B cell (primary cell): Measurements from ENCODE around the gene PPBP. TPM values are rescaled to one million over a fixed set of nuclear protein-coding genes. Genes with fewer than 3 reads are reported as not detected.

ENCODE experiments used
- ATAC-seq: fragments of 200-7000 bp; cut with Tn5 transposase; one replicate; pipeline ENCODE4 v1.10.0; 2021; ENCODE audit warnings: low read depth, mild to moderate bottlenecking, moderate number of reproducible peaks, moderate library complexity
- CTCF ChIA-PET: fragments of 350-600 bp; sonication (Branson Sonifier 250); formaldehyde crosslinking; loops from one replicate; lab custom pipeline; 2021; ENCODE audit warnings: antibody characterized with exemption, inconsistent platforms; lab: Charles Lee
- POLR2A ChIA-PET: fragments of 350-600 bp; sonication (Branson Sonifier 250); formaldehyde crosslinking; loops from one replicate; lab custom pipeline; 2021; ENCODE audit warnings: antibody characterized with exemption; lab: Charles Lee
- DNase-seq: peaks from one replicate; pipeline ENCODE4 v3.0.0; 2013
- H2AFZ ChIP-seq: 2 replicates; pipeline ENCODE4 v1.6.1; 2012; ENCODE audit warnings: mild to moderate bottlenecking, low read depth, low read length; ENCODE audit not compliant: insufficient read depth, poor library complexity, severe bottlenecking
- H3K27ac ChIP-seq, 2 donors: 1 replicate in 1 of 2; 2 replicates in 1 of 2; pipeline ENCODE4 v1.5.1; 2012 to 2013; ENCODE audit warnings: low read length in 2 of 2, mild to moderate bottlenecking in 2 of 2, moderate library complexity in 1 of 2
- H3K27me3 ChIP-seq, 4 experiments: fragments of 200-600 bp in 1 of 4; sonication (generic) in 1 of 4; replicated peaks in 1 of 4; 1 replicate in 2 of 4; 2 replicates in 2 of 4; pipeline versions ENCODE4 v1.6.1 to v1.7.0; 2013 to 2016; ENCODE audit warnings: low read length in 3 of 4, mild to moderate bottlenecking in 2 of 4, mixed read lengths in 1 of 4, moderate library complexity in 1 of 4; ENCODE audit not compliant: insufficient read depth in 4 of 4, control insufficient read depth in 3 of 4; ENCODE audit errors: control extremely low read depth in 1 of 4
- H3K36me3 ChIP-seq, 2 experiments: replicated peaks in 1 of 2; 1 replicate in 1 of 2; 2 replicates in 1 of 2; pipeline versions ENCODE4 v1.6.1 to v1.7.1; 2013; ENCODE audit warnings: low read length in 1 of 2; ENCODE audit not compliant: insufficient read depth in 2 of 2, control insufficient read depth in 1 of 2; ENCODE audit errors: control extremely low read depth in 1 of 2, extremely low read depth in 1 of 2
- H3K4me1 ChIP-seq, 2 donors: fragments of 200-600 bp in 1 of 2; sonication (generic) in 1 of 2; 1 replicate in 1 of 2; 2 replicates in 1 of 2; pipeline versions ENCODE4 v1.5.1 to v1.6.1; 2013 to 2017; ENCODE audit warnings: low read length in 2 of 2; ENCODE audit not compliant: control insufficient read depth in 2 of 2, insufficient read depth in 2 of 2
- H3K4me2 ChIP-seq: replicated peaks from 2 replicates; pipeline ENCODE3; 2012; ENCODE audit warnings: mild to moderate bottlenecking, low read depth, low read length; ENCODE audit not compliant: poor library complexity, severe bottlenecking
- H3K4me3 ChIP-seq, 5 experiments: fragments of 200-600 bp in 1 of 5; sonication (generic) in 1 of 5; 1 replicate in 3 of 5; 2 replicates in 2 of 5; pipeline versions ENCODE4 v1.5.1 to v1.7.0; 2011 to 2016; ENCODE audit warnings: low read length in 4 of 5, mild to moderate bottlenecking in 4 of 5, low read depth in 2 of 5, control low read depth in 1 of 5, moderate library complexity in 1 of 5; ENCODE audit not compliant: insufficient read depth in 1 of 5; ENCODE audit errors: control extremely low read depth in 1 of 5, extremely low read depth in 1 of 5
- H3K79me2 ChIP-seq: fragments of 200-600 bp; sonication (generic); one replicate; pipeline ENCODE4 v1.6.0; 2016; ENCODE audit warnings: low read length; ENCODE audit not compliant: control insufficient read depth, insufficient read depth
- H3K9ac ChIP-seq: fragments of 200-600 bp; sonication (generic); 2 replicates; pipeline ENCODE4 v1.6.1; 2017; ENCODE audit warnings: mild to moderate bottlenecking, low read length, moderate library complexity
- H3K9me3 ChIP-seq, 3 donors: one replicate each; pipeline versions ENCODE4 v1.6.1 to v1.7.1; 2013; ENCODE audit warnings: low read length in 2 of 3; ENCODE audit not compliant: control insufficient read depth in 2 of 3, insufficient read depth in 1 of 3; ENCODE audit errors: control extremely low read depth in 1 of 3
- H4K20me1 ChIP-seq: 2 replicates; pipeline ENCODE4 v1.6.0; 2012; ENCODE audit warnings: mild to moderate bottlenecking, low read length; ENCODE audit not compliant: insufficient read depth, control insufficient read depth, poor library complexity, severe bottlenecking
- H3K27ac Mint-ChIP-seq: one replicate; pipeline ENCODE4 v1.8.0; 2021; ENCODE audit warnings: mixed read lengths
- H3K27me3 Mint-ChIP-seq: one replicate; pipeline ENCODE4 v1.8.0; 2021; ENCODE audit warnings: mixed read lengths
- H3K4me1 Mint-ChIP-seq: one replicate; pipeline ENCODE4 v1.8.0; 2021; ENCODE audit warnings: mixed read lengths
- H3K4me3 Mint-ChIP-seq: one replicate; pipeline ENCODE4 v1.8.0; 2021; ENCODE audit warnings: mixed read lengths
- H3K9me3 Mint-ChIP-seq: one replicate; pipeline ENCODE4 v1.8.0; 2022; ENCODE audit warnings: mixed read lengths; ENCODE audit not compliant: insufficient read depth
- EZH2 ChIP-seq: IDR thresholded peaks from 2 replicates; pipeline ENCODE4 v1.6.1; 2012; ENCODE audit warnings: borderline replicate concordance, low read depth, mild to moderate bottlenecking, moderate library complexity, low read length; ENCODE audit not compliant: insufficient read depth, poor library complexity, severe bottlenecking
- WGBS: methylation state at CpG from one replicate; pipeline ENCODE4 v1.1.5; 2013; ENCODE audit warnings: missing lambda C conversion rate; ENCODE audit not compliant: insufficient coverage; 5-methylcytosine and 5-hydroxymethylcytosine counted together
- intact Hi-C: fragments of 100-400 bp; cut with micrococcal nuclease; formaldehyde crosslinking; loops from one replicate; pipeline ENCODE4 v1.10.0; 2022
- polyA plus RNA-seq: library from polyadenylated mRNA; depleted of rRNA; stranded (reverse); fragments of >200 nt; gene quantifications from 2 replicates; pipeline ENCODE4 v1.2.3, GENCODE V29; 2012
- total RNA-seq, 2 donors: library from RNA; stranded (reverse); fragments of 120-200 nt in 1 of 2; gene quantifications; 1 replicate in 1 of 2; 2 replicates in 1 of 2; pipeline versions ENCODE4 v1.2.3 to v1.2.4, GENCODE V29; 2013 to 2022
- TF ChIP-seq, protein P1 (sequence below): fragments of 200-600 bp; IDR thresholded peaks from one replicate; pipeline ENCODE4 v1.8.0; 2022; ENCODE audit warnings: antibody characterized with exemption, mild to moderate bottlenecking

The PPBP gene
- total and polyA plus RNA-seq, 2 donors (not counting 1 experiment from before 2014, with no cell fraction given), result 0.42 to 0.43 TPM

GRCh38 chr4:74013264-74013663, 25.3 kb upstream of the PPBP start:
- Mint-ChIP-seq H3K27me3 (peaks cover 5% of the 10 kb centered on the region), H3K9me3 (no peaks in the 10 kb centered on the region), H3K27ac (no peak overlapping the region), H3K4me3 (no peak overlapping the region), H3K4me1 (no peaks in the 10 kb centered on the region)
- Histone ChIP-seq H3K9ac (no peak overlapping the region), H3K4me2 (no peak overlapping the region), H3K27ac (no peak overlapping the region), H2AFZ (no peak overlapping the region), H3K79me2 (no peaks in the 10 kb centered on the region), H3K4me3 (no peak overlapping the region), H3K4me1 (no peaks in the 10 kb centered on the region), H3K27me3 (no peaks in the 10 kb centered on the region), H4K20me1 (no peaks in the 10 kb centered on the region), H3K36me3 (no peaks in the 10 kb centered on the region), H3K9me3 (no peaks in the 10 kb centered on the region)
- TF ChIP-seq, protein P1, sequence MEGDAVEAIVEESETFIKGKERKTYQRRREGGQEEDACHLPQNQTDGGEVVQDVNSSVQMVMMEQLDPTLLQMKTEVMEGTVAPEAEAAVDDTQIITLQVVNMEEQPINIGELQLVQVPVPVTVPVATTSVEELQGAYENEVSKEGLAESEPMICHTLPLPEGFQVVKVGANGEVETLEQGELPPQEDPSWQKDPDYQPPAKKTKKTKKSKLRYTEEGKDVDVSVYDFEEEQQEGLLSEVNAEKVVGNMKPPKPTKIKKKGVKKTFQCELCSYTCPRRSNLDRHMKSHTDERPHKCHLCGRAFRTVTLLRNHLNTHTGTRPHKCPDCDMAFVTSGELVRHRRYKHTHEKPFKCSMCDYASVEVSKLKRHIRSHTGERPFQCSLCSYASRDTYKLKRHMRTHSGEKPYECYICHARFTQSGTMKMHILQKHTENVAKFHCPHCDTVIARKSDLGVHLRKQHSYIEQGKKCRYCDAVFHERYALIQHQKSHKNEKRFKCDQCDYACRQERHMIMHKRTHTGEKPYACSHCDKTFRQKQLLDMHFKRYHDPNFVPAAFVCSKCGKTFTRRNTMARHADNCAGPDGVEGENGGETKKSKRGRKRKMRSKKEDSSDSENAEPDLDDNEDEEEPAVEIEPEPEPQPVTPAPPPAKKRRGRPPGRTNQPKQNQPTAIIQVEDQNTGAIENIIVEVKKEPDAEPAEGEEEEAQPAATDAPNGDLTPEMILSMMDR, result no peak
- TF ChIP-seq EZH2, result no peak
- DNase-seq, result no peak
- intact Hi-C loops, result no loop called here
- CTCF ChIA-PET, result no interaction called here
- 88% methylated on average over 2 of the region's 2 CpGs for WGBS
- no peak for ATAC-seq
- POLR2A ChIA-PET, result no interaction called here

GRCh38 chr4:74012130-74012529, 24.1 kb upstream of the PPBP start:
- POLR2A ChIA-PET, result no interaction called here
- Mint-ChIP-seq H3K4me1 (no peaks in the 10 kb centered on the region), H3K27me3 (peaks cover 5% of the 10 kb centered on the region), H3K27ac (no peak overlapping the region), H3K9me3 (no peaks in the 10 kb centered on the region), H3K4me3 (no peak overlapping the region)
- Histone ChIP-seq H4K20me1 (no peaks in the 10 kb centered on the region), H3K9ac (no peak overlapping the region), H3K4me2 (no peak overlapping the region), H3K4me3 (no peak overlapping the region), H3K27ac (no peak overlapping the region), H3K79me2 (no peaks in the 10 kb centered on the region), H3K27me3 (no peaks in the 10 kb centered on the region), H2AFZ (no peak overlapping the region), H3K4me1 (no peaks in the 10 kb centered on the region), H3K9me3 (no peaks in the 10 kb centered on the region), H3K36me3 (no peaks in the 10 kb centered on the region)
- ATAC-seq (no peak), DNase-seq (no peak)
- CTCF ChIA-PET, result no interaction called here
- intact Hi-C loops, result no loop called here
- TF ChIP-seq, protein P1, result no peak
- no peak for TF ChIP-seq EZH2
- WGBS, result no CpG with 5 or more reads among the region's 4 CpGs
